PFSK-1 (cell line): ENCODE results near the gene ATF6.

ENCODE experiments used
- FOXP2 ChIP-seq: optimal IDR thresholded peaks from 2 replicates; pipeline ENCODE3; 2011; ENCODE audit warnings: borderline replicate concordance, control low read depth, inconsistent platforms; ENCODE audit not compliant: insufficient read depth; ENCODE audit errors: extremely low read length, extremely low read depth
- POLR2AphosphoS5 ChIP-seq: IDR thresholded peaks from 2 replicates; pipeline ENCODE4 v1.6.1; 2012; ENCODE audit warnings: low read depth, mild to moderate bottlenecking, control low read depth, low read length, moderate library complexity
- SIN3A ChIP-seq: IDR thresholded peaks from 2 replicates; pipeline ENCODE4 v1.6.1; 2012; ENCODE audit warnings: mild to moderate bottlenecking, low read length, moderate library complexity, borderline replicate concordance; ENCODE audit not compliant: insufficient read depth
- TAF1 ChIP-seq: IDR thresholded peaks from 2 replicates; pipeline ENCODE4 v1.6.1; 2012; ENCODE audit warnings: low read length, control low read depth, borderline replicate concordance; ENCODE audit not compliant: insufficient read depth
- TF ChIP-seq, protein P1 (sequence below), 2 experiments: IDR thresholded peaks; 2 replicates each; pipeline versions ENCODE4 v1.6.1 to v1.8.0; 2011 to 2012; ENCODE audit warnings: low read depth in 2 of 2, low read length in 2 of 2, control low read depth in 1 of 2, inconsistent platforms in 1 of 2, mild to moderate bottlenecking in 1 of 2, moderate library complexity in 1 of 2; ENCODE audit not compliant: insufficient read depth in 1 of 2

ATF6 gene

DNA sequence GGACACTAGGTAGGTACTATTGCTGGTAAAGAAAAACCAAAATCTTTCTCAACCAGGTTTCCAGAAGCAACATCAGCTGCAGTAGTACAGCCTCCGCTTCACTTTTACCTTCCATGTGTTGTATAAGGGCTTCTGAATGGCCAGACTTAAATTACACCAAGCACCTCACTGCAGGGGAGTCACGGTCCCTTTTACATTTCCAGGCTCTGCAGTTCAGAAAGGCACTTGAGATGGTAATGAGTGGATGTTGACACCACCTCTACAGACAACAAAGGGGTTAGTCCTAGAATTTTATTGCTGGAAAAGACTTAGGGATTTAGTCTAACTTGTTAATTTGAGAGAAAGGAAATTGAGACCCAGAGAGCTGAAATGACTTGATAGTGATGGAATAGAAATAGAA is 28.5 kb upstream of the ATF6 start:
- TF ChIP-seq FOXP2 (no peak), TAF1 (no peak), SIN3A (no peak), POLR2AphosphoS5 (no peak)
- TF ChIP-seq, protein P1, sequence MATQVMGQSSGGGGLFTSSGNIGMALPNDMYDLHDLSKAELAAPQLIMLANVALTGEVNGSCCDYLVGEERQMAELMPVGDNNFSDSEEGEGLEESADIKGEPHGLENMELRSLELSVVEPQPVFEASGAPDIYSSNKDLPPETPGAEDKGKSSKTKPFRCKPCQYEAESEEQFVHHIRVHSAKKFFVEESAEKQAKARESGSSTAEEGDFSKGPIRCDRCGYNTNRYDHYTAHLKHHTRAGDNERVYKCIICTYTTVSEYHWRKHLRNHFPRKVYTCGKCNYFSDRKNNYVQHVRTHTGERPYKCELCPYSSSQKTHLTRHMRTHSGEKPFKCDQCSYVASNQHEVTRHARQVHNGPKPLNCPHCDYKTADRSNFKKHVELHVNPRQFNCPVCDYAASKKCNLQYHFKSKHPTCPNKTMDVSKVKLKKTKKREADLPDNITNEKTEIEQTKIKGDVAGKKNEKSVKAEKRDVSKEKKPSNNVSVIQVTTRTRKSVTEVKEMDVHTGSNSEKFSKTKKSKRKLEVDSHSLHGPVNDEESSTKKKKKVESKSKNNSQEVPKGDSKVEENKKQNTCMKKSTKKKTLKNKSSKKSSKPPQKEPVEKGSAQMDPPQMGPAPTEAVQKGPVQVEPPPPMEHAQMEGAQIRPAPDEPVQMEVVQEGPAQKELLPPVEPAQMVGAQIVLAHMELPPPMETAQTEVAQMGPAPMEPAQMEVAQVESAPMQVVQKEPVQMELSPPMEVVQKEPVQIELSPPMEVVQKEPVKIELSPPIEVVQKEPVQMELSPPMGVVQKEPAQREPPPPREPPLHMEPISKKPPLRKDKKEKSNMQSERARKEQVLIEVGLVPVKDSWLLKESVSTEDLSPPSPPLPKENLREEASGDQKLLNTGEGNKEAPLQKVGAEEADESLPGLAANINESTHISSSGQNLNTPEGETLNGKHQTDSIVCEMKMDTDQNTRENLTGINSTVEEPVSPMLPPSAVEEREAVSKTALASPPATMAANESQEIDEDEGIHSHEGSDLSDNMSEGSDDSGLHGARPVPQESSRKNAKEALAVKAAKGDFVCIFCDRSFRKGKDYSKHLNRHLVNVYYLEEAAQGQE (IDR thresholded peaks at IDR 0.05; ENCODE audit: insufficient read depth in 1 of 2, low read depth in 2 of 2, low read length in 2 of 2) = no peak

GRCh38 chr1:161738627-161739287 is 27.4 kb upstream of the ATF6 start:
- TF ChIP-seq TAF1 (no peak), SIN3A (no peak), POLR2AphosphoS5 (no peak)
- TF ChIP-seq, protein P1 (IDR thresholded peaks at IDR 0.05; ENCODE audit: insufficient read depth in 1 of 2, low read depth in 2 of 2, low read length in 2 of 2) = no peak

- TF ChIP-seq TAF1 = no peak
- no peak for TF ChIP-seq SIN3A
- TF ChIP-seq, protein P1 (IDR thresholded peaks at IDR 0.05; ENCODE audit: insufficient read depth in 1 of 2, low read depth in 2 of 2, low read length in 2 of 2) = no peak
- TF ChIP-seq FOXP2 = no peak
- TF ChIP-seq POLR2AphosphoS5 = no peak
These were observed 26.1 kb upstream of the ATF6 start for GRCh38 chr1:161739865-161740566.

DNA sequence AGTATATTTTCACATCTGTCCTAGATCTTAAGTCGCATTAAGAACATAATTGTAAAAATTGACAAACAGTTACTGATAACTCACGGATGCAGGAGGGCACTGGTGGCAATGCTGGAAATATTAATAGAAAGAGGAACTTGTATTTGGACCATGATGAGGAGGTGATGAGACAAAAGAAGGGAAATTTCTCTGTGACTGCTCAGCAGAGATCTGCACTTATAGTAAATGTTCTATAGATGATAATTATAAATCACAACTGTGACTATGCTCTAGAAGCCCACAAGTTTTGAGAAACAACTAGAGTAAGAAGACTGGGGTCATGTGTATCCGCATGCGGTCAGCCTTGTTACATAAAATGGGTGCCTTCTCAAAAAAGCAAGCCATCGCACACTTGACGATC is 25.2 kb upstream of the ATF6 start:
- TF ChIP-seq SIN3A (no peak), FOXP2 (no peak), TAF1 (no peak), POLR2AphosphoS5 (no peak)
- TF ChIP-seq, protein P1 (IDR thresholded peaks at IDR 0.05; ENCODE audit: insufficient read depth in 1 of 2, low read depth in 2 of 2, low read length in 2 of 2) = no peak
